ENCODE results near the gene CGNL1. TPM values are rescaled to one million over a fixed set of nuclear protein-coding genes. Genes with fewer than 3 reads are reported as not detected.

CGNL1 gene
- total and polyA plus RNA-seq, 11 donors = 3.8 to 40.0 (median 23.4) TPM

DNA sequence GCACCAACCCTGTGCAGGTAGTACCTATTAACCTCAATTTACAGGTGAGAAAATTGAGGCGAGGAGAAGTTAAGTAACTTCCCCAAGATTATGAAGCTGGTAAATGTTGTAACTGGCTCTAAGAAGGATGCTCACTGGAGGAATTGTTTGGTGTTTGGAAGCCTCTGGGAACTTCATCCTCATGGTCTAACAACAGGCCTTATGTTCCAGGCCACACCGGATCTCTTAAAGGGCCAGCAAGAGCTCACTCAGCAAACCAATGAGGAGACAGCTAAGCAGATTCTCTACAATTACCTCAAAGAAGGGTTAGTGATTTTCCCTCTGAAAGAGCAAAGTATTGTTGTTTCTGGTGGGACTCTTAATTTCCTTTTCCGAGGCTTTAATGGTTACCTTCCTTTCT lies 63.9 kb downstream of the CGNL1 start:
- H3K27me3 ChIP-seq = no peaks in the 10 kb centered on the region

DNA sequence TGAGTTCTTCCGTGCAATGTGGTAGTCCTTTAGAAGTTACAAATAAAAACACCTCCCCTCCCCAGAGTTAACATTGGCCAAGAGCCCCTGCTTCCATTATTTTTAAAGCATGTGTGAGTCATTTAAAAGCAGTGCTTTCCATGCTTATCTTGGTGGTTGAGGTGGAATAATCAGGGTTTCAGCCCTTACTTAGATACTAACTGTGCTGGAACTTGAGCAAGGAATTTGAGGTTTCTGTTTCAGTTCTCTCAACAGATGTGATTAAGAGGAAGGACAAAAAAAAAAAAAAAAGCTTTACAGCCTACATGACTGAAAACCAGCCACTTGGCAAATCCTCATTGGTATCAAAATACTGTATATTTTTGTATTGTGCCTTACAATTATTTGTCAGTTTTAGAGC lies 64.5 kb downstream of the CGNL1 start:
- peak in 3 of 4 donors; percentile 59 to 65 (median 63) for ATAC-seq
- Histone ChIP-seq H3K27me3 (no peaks in the 10 kb centered on the region), H3K4me1 (peaks cover 0 to 33% (median 16%) of the 10 kb centered on the region in 12 donors), H3K4me3 (no peak overlapping the region), H3K27ac (peak overlapping the region in 4 of 12 donors; percentile 2 to 45 (median 26)), H3K36me3 (peaks cover 0 to 20% (median 0%) of the 10 kb centered on the region in 9 donors), H3K9me3 (no peaks in the 10 kb centered on the region)
- no peak for TF ChIP-seq POLR2A (IDR thresholded peaks at IDR 0.05)
- TF ChIP-seq, protein P1, sequence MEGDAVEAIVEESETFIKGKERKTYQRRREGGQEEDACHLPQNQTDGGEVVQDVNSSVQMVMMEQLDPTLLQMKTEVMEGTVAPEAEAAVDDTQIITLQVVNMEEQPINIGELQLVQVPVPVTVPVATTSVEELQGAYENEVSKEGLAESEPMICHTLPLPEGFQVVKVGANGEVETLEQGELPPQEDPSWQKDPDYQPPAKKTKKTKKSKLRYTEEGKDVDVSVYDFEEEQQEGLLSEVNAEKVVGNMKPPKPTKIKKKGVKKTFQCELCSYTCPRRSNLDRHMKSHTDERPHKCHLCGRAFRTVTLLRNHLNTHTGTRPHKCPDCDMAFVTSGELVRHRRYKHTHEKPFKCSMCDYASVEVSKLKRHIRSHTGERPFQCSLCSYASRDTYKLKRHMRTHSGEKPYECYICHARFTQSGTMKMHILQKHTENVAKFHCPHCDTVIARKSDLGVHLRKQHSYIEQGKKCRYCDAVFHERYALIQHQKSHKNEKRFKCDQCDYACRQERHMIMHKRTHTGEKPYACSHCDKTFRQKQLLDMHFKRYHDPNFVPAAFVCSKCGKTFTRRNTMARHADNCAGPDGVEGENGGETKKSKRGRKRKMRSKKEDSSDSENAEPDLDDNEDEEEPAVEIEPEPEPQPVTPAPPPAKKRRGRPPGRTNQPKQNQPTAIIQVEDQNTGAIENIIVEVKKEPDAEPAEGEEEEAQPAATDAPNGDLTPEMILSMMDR (IDR thresholded peaks at IDR 0.05) = no peak
- no peak for DNase-seq
- intact Hi-C loops (cut with DNase I) = loop anchor here in 1 of 10 donors (10.0 kb wide), 1 partner anchor 46 kb away; no protein-coding TSS in a partner anchor
- 0 to 80% (median 38%) methylated on average over 1 of the region's 1 CpG for WGBS, 4 donors

More for the DNA sequence above, 63.9 kb downstream of the CGNL1 start:
- Histone ChIP-seq H3K4me3 (no peak overlapping the region), H3K27ac (peak overlapping the region in 1 of 12 donors; percentile 23), H3K36me3 (peaks cover 0 to 20% (median 0%) of the 10 kb centered on the region in 9 donors), H3K9me3 (no peaks in the 10 kb centered on the region), H3K4me1 (peaks cover 0 to 27% (median 14%) of the 10 kb centered on the region in 12 donors)
- intact Hi-C loops (cut with DNase I) = loop anchor here in 1 of 10 donors (10.0 kb wide), 1 partner anchor 45 kb away; no protein-coding TSS in a partner anchor
- DNase-seq (no peak), ATAC-seq (peak in 1 of 4 donors; percentile 38)
- TF ChIP-seq, protein P1 (IDR thresholded peaks at IDR 0.05) = no peak
- no peak for TF ChIP-seq POLR2A (IDR thresholded peaks at IDR 0.05)
- WGBS, 4 donors = 73 to 85% (median 78%) methylated on average over 3 of the region's 3 CpGs

GRCh38 chr15:57442335-57442734 lies 66.0 kb downstream of the CGNL1 start:
- Histone ChIP-seq H3K4me1 (peaks cover 0 to 28% (median 12%) of the 10 kb centered on the region in 12 donors), H3K9me3 (no peaks in the 10 kb centered on the region), H3K27ac (no peak overlapping the region), H3K36me3 (peaks cover 0 to 20% (median 0%) of the 10 kb centered on the region in 9 donors), H3K4me3 (no peak overlapping the region), H3K27me3 (no peaks in the 10 kb centered on the region)
- TF ChIP-seq POLR2A (IDR thresholded peaks at IDR 0.05) = no peak
- TF ChIP-seq, protein P1 (IDR thresholded peaks at IDR 0.05) = no peak
- DNase-seq (no peak), ATAC-seq (no peak)
- intact Hi-C loops (cut with DNase I) = loop anchor here in 1 of 10 donors (10.0 kb wide), 1 partner anchor 48 kb away; no protein-coding TSS in a partner anchor
- 72 to 84% (median 77%) methylated on average over 3 of the region's 3 CpGs for WGBS, 4 donors

DNA sequence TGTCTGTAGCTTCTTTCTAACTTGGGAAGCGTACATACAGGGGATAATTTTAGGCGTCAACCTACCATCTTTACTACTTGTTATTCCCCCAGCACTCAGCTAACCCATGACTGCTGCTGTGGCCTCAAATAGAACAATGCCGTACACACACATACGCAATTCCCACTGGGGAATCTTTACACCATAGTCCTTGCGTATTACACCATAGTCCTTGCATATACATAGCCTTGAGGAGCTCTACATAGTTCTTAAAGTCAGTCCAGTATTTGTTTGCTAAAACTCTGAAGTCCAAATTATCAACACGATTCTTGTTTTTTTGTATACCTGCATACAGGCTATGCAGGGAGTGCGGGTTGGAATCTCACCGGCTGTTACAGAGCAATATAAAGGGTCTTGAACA lies 67.2 kb downstream of the CGNL1 start:
- WGBS, 4 donors = 85 to 95% (median 91%) methylated on average over 8 of the region's 8 CpGs
- Histone ChIP-seq H3K9me3 (no peaks in the 10 kb centered on the region), H3K27me3 (no peaks in the 10 kb centered on the region), H3K36me3 (peaks cover 0 to 20% (median 0%) of the 10 kb centered on the region in 9 donors), H3K4me1 (peaks cover 0 to 28% (median 12%) of the 10 kb centered on the region in 12 donors), H3K4me3 (no peak overlapping the region), H3K27ac (no peak overlapping the region)
- DNase-seq = no peak
- intact Hi-C loops (cut with DNase I) = loop anchor here in 1 of 10 donors (10.0 kb wide), 1 partner anchor 49 kb away; no protein-coding TSS in a partner anchor
- no peak for TF ChIP-seq POLR2A (IDR thresholded peaks at IDR 0.05)
- TF ChIP-seq, protein P1 (IDR thresholded peaks at IDR 0.05) = no peak
- ATAC-seq = no peak
